ENCODE data around the gene ZNF619.
"Not testable (repeated sequence)": the region's sequence is repeated elsewhere in the genome, so short reads cannot be mapped to it uniquely, and the experiment has no call there.

Gene ZNF619

GRCh38 chr3:40461161-40461560 lies 15.8 kb upstream of the ZNF619 start:
- Histone ChIP-seq H3K79me1 (ENCODE audit: low read length) (peaks cover 4% of the 10 kb centered on the region), H3K4me1 (ENCODE audit: control insufficient read depth, low read depth, low read length) (no peaks in the 10 kb centered on the region), H4K5ac (ENCODE audit: low read length) (no peak overlapping the region), H3K79me2 (ENCODE audit: control insufficient read depth, insufficient read depth, low read length) (peaks cover 23% of the 10 kb centered on the region), H3K4me2 (ENCODE audit: low read length) (no peak overlapping the region), H3K9ac (ENCODE audit: low read length) (no peak overlapping the region), H3K18ac (ENCODE audit: low read length) (no peak overlapping the region), H3K56ac (ENCODE audit: low read length) (no peak overlapping the region), H2BK120ac (ENCODE audit: low read depth, low read length) (no peak overlapping the region), H3K27me3 (ENCODE audit: insufficient read depth, low read length, poor library complexity) (no peaks in the 10 kb centered on the region), H3K23ac (ENCODE audit: low read length) (no peak overlapping the region), H3K4me3 (ENCODE audit: low read length) (no peak overlapping the region), H4K8ac (ENCODE audit: low read depth, low read length) (no peak overlapping the region), H3K27ac (ENCODE audit: low read depth, low read length) (no peak overlapping the region), H3K4ac (ENCODE audit: low read depth, low read length) (no peak overlapping the region), H2BK5ac (ENCODE audit: low read length) (no peak overlapping the region), H2BK15ac (replicated peaks; ENCODE audit: low read depth) (no peak overlapping the region), H3K36me3 (ENCODE audit: control insufficient read depth, insufficient read depth, low read length) (peaks cover 8% of the 10 kb centered on the region), H2AK5ac (ENCODE audit: low read length) (no peak overlapping the region)
- WGBS (ENCODE audit: extremely low coverage, insufficient coverage, low lambda C conversion rate) = no CpG with 5 or more reads among the region's 3 CpGs
- DNase-seq = no peak

- not testable (repeated sequence) for H3K27ac ChIP-seq (ENCODE audit: low read depth, low read length); H3K4ac ChIP-seq (ENCODE audit: low read depth, low read length); H2AK5ac ChIP-seq (ENCODE audit: low read length); H2BK15ac ChIP-seq (replicated peaks; ENCODE audit: low read depth); H3K4me2 ChIP-seq (ENCODE audit: low read length); H3K4me1 ChIP-seq (ENCODE audit: control insufficient read depth, low read depth, low read length); H3K79me1 ChIP-seq (ENCODE audit: low read length); H3K27me3 ChIP-seq (ENCODE audit: insufficient read depth, low read length, poor library complexity); H3K4me3 ChIP-seq (ENCODE audit: low read length); H3K18ac ChIP-seq (ENCODE audit: low read length); H2BK5ac ChIP-seq (ENCODE audit: low read length); H3K23ac ChIP-seq (ENCODE audit: low read length); DNase-seq; H2BK120ac ChIP-seq (ENCODE audit: low read depth, low read length); H4K5ac ChIP-seq (ENCODE audit: low read length); H3K56ac ChIP-seq (ENCODE audit: low read length); H3K36me3 ChIP-seq (ENCODE audit: control insufficient read depth, insufficient read depth, low read length); H4K8ac ChIP-seq (ENCODE audit: low read depth, low read length); H3K9ac ChIP-seq (ENCODE audit: low read length)
- H3K79me2 ChIP-seq (ENCODE audit: control insufficient read depth, insufficient read depth, low read length) = peaks cover 16% of the 10 kb centered on the region
- no CpG with 5 or more reads among the region's 7 CpGs for WGBS (ENCODE audit: extremely low coverage, insufficient coverage, low lambda C conversion rate)
These were observed 14.1 kb upstream of the ZNF619 start for GRCh38 chr3:40462838-40463237.

- Histone ChIP-seq H2AK5ac (ENCODE audit: low read length) (no peak overlapping the region), H3K79me1 (ENCODE audit: low read length) (peaks cover 4% of the 10 kb centered on the region), H3K27ac (ENCODE audit: low read depth, low read length) (no peak overlapping the region), H3K56ac (ENCODE audit: low read length) (no peak overlapping the region), H3K18ac (ENCODE audit: low read length) (no peak overlapping the region), H3K9ac (ENCODE audit: low read length) (no peak overlapping the region), H3K4ac (ENCODE audit: low read depth, low read length) (no peak overlapping the region), H3K4me3 (ENCODE audit: low read length) (no peak overlapping the region), H3K36me3 (ENCODE audit: control insufficient read depth, insufficient read depth, low read length) (peaks cover 7% of the 10 kb centered on the region), H3K4me2 (ENCODE audit: low read length) (no peak overlapping the region), H3K27me3 (ENCODE audit: insufficient read depth, low read length, poor library complexity) (no peaks in the 10 kb centered on the region), H3K4me1 (ENCODE audit: control insufficient read depth, low read depth, low read length) (no peaks in the 10 kb centered on the region), H2BK120ac (ENCODE audit: low read depth, low read length) (no peak overlapping the region), H4K8ac (ENCODE audit: low read depth, low read length) (no peak overlapping the region), H2BK5ac (ENCODE audit: low read length) (no peak overlapping the region), H2BK15ac (replicated peaks; ENCODE audit: low read depth) (no peak overlapping the region), H3K79me2 (ENCODE audit: control insufficient read depth, insufficient read depth, low read length) (peaks cover 9% of the 10 kb centered on the region), H4K5ac (ENCODE audit: low read length) (no peak overlapping the region), H3K23ac (ENCODE audit: low read length) (no peak overlapping the region)
- DNase-seq = no peak
- no CpG with 5 or more reads among the region's 2 CpGs for WGBS (ENCODE audit: extremely low coverage, insufficient coverage, low lambda C conversion rate)
These were observed 13.3 kb upstream of the ZNF619 start for GRCh38 chr3:40463579-40463978.

GRCh38 chr3:40464339-40465110 lies 12.4 kb upstream of the ZNF619 start:
- no peak for DNase-seq
- Histone ChIP-seq H2BK5ac (ENCODE audit: low read length) (no peak overlapping the region), H3K36me3 (ENCODE audit: control insufficient read depth, insufficient read depth, low read length) (peaks cover 4% of the 10 kb centered on the region)

GRCh38 chr3:40465111-40465407 lies 11.9 kb upstream of the ZNF619 start:
- Histone ChIP-seq H3K4ac (ENCODE audit: low read depth, low read length) (no peak overlapping the region), H3K36me3 (ENCODE audit: control insufficient read depth, insufficient read depth, low read length) (peaks cover 2% of the 10 kb centered on the region)
- DNase-seq = no peak

More at GRCh38 chr3:40464339-40465110, 12.4 kb upstream of the ZNF619 start:
- peaks cover 5% of the 10 kb centered on the region for H3K79me2 ChIP-seq (ENCODE audit: control insufficient read depth, insufficient read depth, low read length)
- no peaks in the 10 kb centered on the region for H3K4me1 ChIP-seq (ENCODE audit: control insufficient read depth, low read depth, low read length)
- H3K4me3 ChIP-seq (ENCODE audit: low read length) = no peak overlapping the region
- no peak overlapping the region for H3K9ac ChIP-seq (ENCODE audit: low read length)
- H3K23ac ChIP-seq (ENCODE audit: low read length) = no peak overlapping the region
- no peak overlapping the region for H4K5ac ChIP-seq (ENCODE audit: low read length)
- H3K18ac ChIP-seq (ENCODE audit: low read length) = no peak overlapping the region
- WGBS (ENCODE audit: extremely low coverage, insufficient coverage, low lambda C conversion rate) = no CpG with 5 or more reads among the region's 9 CpGs
- no peak overlapping the region for H3K4ac ChIP-seq (ENCODE audit: low read depth, low read length)
- no peak overlapping the region for H2AK5ac ChIP-seq (ENCODE audit: low read length)
- H4K8ac ChIP-seq (ENCODE audit: low read depth, low read length) = no peak overlapping the region
- no peak overlapping the region for H2BK120ac ChIP-seq (ENCODE audit: low read depth, low read length)
- H3K79me1 ChIP-seq (ENCODE audit: low read length) = peaks cover 4% of the 10 kb centered on the region
- no peak overlapping the region for H3K27ac ChIP-seq (ENCODE audit: low read depth, low read length)
- H3K4me2 ChIP-seq (ENCODE audit: low read length) = no peak overlapping the region
- no peaks in the 10 kb centered on the region for H3K27me3 ChIP-seq (ENCODE audit: insufficient read depth, low read length, poor library complexity)
- H3K56ac ChIP-seq (ENCODE audit: low read length) = no peak overlapping the region
- no peak overlapping the region for H2BK15ac ChIP-seq (replicated peaks; ENCODE audit: low read depth)

GRCh38 chr3:40465456-40465855 lies 11.5 kb upstream of the ZNF619 start:
- WGBS (ENCODE audit: extremely low coverage, insufficient coverage, low lambda C conversion rate) = no CpG with 5 or more reads among the region's 2 CpGs
- Histone ChIP-seq H4K5ac (ENCODE audit: low read length) (no peak overlapping the region), H3K9ac (ENCODE audit: low read length) (no peak overlapping the region), H3K27ac (ENCODE audit: low read depth, low read length) (no peak overlapping the region), H2AK5ac (ENCODE audit: low read length) (no peak overlapping the region), H3K36me3 (ENCODE audit: control insufficient read depth, insufficient read depth, low read length) (peaks cover 2% of the 10 kb centered on the region), H3K4me3 (ENCODE audit: low read length) (no peak overlapping the region), H3K4me1 (ENCODE audit: control insufficient read depth, low read depth, low read length) (no peaks in the 10 kb centered on the region), H3K79me2 (ENCODE audit: control insufficient read depth, insufficient read depth, low read length) (no peaks in the 10 kb centered on the region), H3K4ac (ENCODE audit: low read depth, low read length) (no peak overlapping the region), H2BK5ac (ENCODE audit: low read length) (no peak overlapping the region), H3K27me3 (ENCODE audit: insufficient read depth, low read length, poor library complexity) (no peaks in the 10 kb centered on the region), H3K18ac (ENCODE audit: low read length) (no peak overlapping the region), H3K4me2 (ENCODE audit: low read length) (no peak overlapping the region), H2BK15ac (replicated peaks; ENCODE audit: low read depth) (no peak overlapping the region), H4K8ac (ENCODE audit: low read depth, low read length) (no peak overlapping the region), H3K56ac (ENCODE audit: low read length) (no peak overlapping the region), H3K23ac (ENCODE audit: low read length) (no peak overlapping the region), H3K79me1 (ENCODE audit: low read length) (no peaks in the 10 kb centered on the region), H2BK120ac (ENCODE audit: low read depth, low read length) (no peak overlapping the region)
- no peak for DNase-seq

More at GRCh38 chr3:40465111-40465407, 11.9 kb upstream of the ZNF619 start:
- H2BK15ac ChIP-seq (replicated peaks; ENCODE audit: low read depth) = no peak overlapping the region
- WGBS (ENCODE audit: extremely low coverage, insufficient coverage, low lambda C conversion rate) = 100% methylated on average over 2 of the region's 4 CpGs
- no peak overlapping the region for H4K8ac ChIP-seq (ENCODE audit: low read depth, low read length)
- H3K23ac ChIP-seq (ENCODE audit: low read length) = no peak overlapping the region
- no peak overlapping the region for H2AK5ac ChIP-seq (ENCODE audit: low read length)
- H3K18ac ChIP-seq (ENCODE audit: low read length) = no peak overlapping the region
- no peak overlapping the region for H3K9ac ChIP-seq (ENCODE audit: low read length)
- H2BK120ac ChIP-seq (ENCODE audit: low read depth, low read length) = no peak overlapping the region
- no peak overlapping the region for H3K4me3 ChIP-seq (ENCODE audit: low read length)
- no peak overlapping the region for H4K5ac ChIP-seq (ENCODE audit: low read length)
- H3K79me2 ChIP-seq (ENCODE audit: control insufficient read depth, insufficient read depth, low read length) = peaks cover 3% of the 10 kb centered on the region
- no peaks in the 10 kb centered on the region for H3K4me1 ChIP-seq (ENCODE audit: control insufficient read depth, low read depth, low read length)
- H3K4me2 ChIP-seq (ENCODE audit: low read length) = no peak overlapping the region
- no peak overlapping the region for H3K27ac ChIP-seq (ENCODE audit: low read depth, low read length)
- peaks cover 2% of the 10 kb centered on the region for H3K79me1 ChIP-seq (ENCODE audit: low read length)
- no peak overlapping the region for H2BK5ac ChIP-seq (ENCODE audit: low read length)
- H3K27me3 ChIP-seq (ENCODE audit: insufficient read depth, low read length, poor library complexity) = no peaks in the 10 kb centered on the region
- no peak overlapping the region for H3K56ac ChIP-seq (ENCODE audit: low read length)
